Activated naive CD4-positive, alpha-beta T cell (primary cell): ENCODE results near the gene RSPH4A.
"Not testable (repeated sequence)": the region's sequence is repeated elsewhere in the genome, so short reads cannot be mapped to it uniquely, and the experiment has no call there.

Source experiments
- DNase-seq, 4 experiments: peaks; one replicate each; lab custom pipeline; 2025; lab: John Stamatoyannopoulos, UW

The RSPH4A gene

GRCh38 chr6:116629563-116629981, 13.3 kb downstream of the RSPH4A start:
- no peak for DNase-seq

GRCh38 chr6:116631379-116631990, 15.2 kb downstream of the RSPH4A start:
- DNase-seq = no peak

GRCh38 chr6:116633685-116634084, 17.4 kb downstream of the RSPH4A start:
- no peak for DNase-seq

GRCh38 chr6:116648156-116648555, 31.9 kb downstream of the RSPH4A start:
- DNase-seq = no peak

- DNase-seq = no peak
These were observed 32.9 kb downstream of the RSPH4A start for GRCh38 chr6:116649129-116649528.

- no peak for DNase-seq
These were observed 35.6 kb downstream of the RSPH4A start for GRCh38 chr6:116651916-116652315.

GRCh38 chr6:116661594-116661993, 45.3 kb downstream of the RSPH4A start:
- no peak for DNase-seq

- no peak for DNase-seq
These were observed 45.9 kb downstream of the RSPH4A start for GRCh38 chr6:116662202-116662601.

- no peak for DNase-seq
These were observed 47.0 kb downstream of the RSPH4A start for GRCh38 chr6:116663308-116663707.

- DNase-seq = not testable (repeated sequence)
These were observed 47.9 kb downstream of the RSPH4A start for GRCh38 chr6:116664169-116664568.

GRCh38 chr6:116665464-116665863, 49.2 kb downstream of the RSPH4A start:
- no peak for DNase-seq

- DNase-seq = no peak
These were observed 50.6 kb downstream of the RSPH4A start for GRCh38 chr6:116666869-116667268.

- DNase-seq = no peak
These were observed 51.3 kb downstream of the RSPH4A start for GRCh38 chr6:116667623-116668022.

GRCh38 chr6:116672306-116672705, 56.0 kb downstream of the RSPH4A start:
- no peak for DNase-seq

- no peak for DNase-seq
These were observed 59.7 kb downstream of the RSPH4A start for GRCh38 chr6:116676021-116676420.

GRCh38 chr6:116680880-116681672, 64.8 kb downstream of the RSPH4A start, which contains the start of gene KPNA5:
TSS of gene KPNA5 (plus strand) at chr6:116681211. CDS start at chr6:116681335, 124 bp downstream.
- DNase-seq = peak; percentile 73 to 89 (median 82)

GRCh38 chr6:116682334-116682712, 66.0 kb downstream of the RSPH4A start:
- peak in 1 of 4 experiments; percentile 4 for DNase-seq
